Activated T-helper 9 cell treated with anti-CD3 and anti-CD28 coated beads, Interleukin-2, amount 50 U/mL, for 16 hours (primary cell): ENCODE data around the gene CRABP2.

Experiments
- DNase-seq: peaks from one replicate; pipeline ENCODE4 v3.0.0-alpha.2; 2020; ENCODE audit warnings: low read depth

The CRABP2 gene

GRCh38 chr1:156689953-156690674 is 15.3 kb downstream of the CRABP2 start:
- no peak for DNase-seq

- DNase-seq, result peak; percentile 60
Measured at GRCh38 chr1:156689035-156689952, 16.1 kb downstream of the CRABP2 start.

- no peak for DNase-seq
Measured at GRCh38 chr1:156684227-156684782, 21.1 kb downstream of the CRABP2 start.

GRCh38 chr1:156682166-156682890 is 23.1 kb downstream of the CRABP2 start:
- no peak for DNase-seq

- no peak for DNase-seq
Measured at GRCh38 chr1:156681196-156681960, 24.0 kb downstream of the CRABP2 start.

GRCh38 chr1:156680056-156680455 is 25.3 kb downstream of the CRABP2 start:
- DNase-seq, result no peak

GRCh38 chr1:156677616-156678596 is 27.5 kb downstream of the CRABP2 start:
- no peak for DNase-seq

GRCh38 chr1:156676820-156677615 is 28.4 kb downstream of the CRABP2 start, which contains the start of gene NES:
Gene NES (minus strand): TSS chr1:156677407. CDS start chr1:156677264, 143 bp downstream.
- no peak for DNase-seq

GRCh38 chr1:156676114-156676819 is 29.1 kb downstream of the CRABP2 start:
- no peak for DNase-seq

GRCh38 chr1:156675210-156676113 is 29.9 kb downstream of the CRABP2 start:
- DNase-seq, result no peak

- DNase-seq, result no peak
Measured at GRCh38 chr1:156673387-156674121, 31.8 kb downstream of the CRABP2 start.

- DNase-seq, result no peak
Measured at GRCh38 chr1:156671804-156672203, 33.6 kb downstream of the CRABP2 start.

- DNase-seq, result no peak
Measured at GRCh38 chr1:156670791-156671190, 34.6 kb downstream of the CRABP2 start.

GRCh38 chr1:156670359-156670758 is 35.0 kb downstream of the CRABP2 start:
- no peak for DNase-seq

GRCh38 chr1:156669794-156670193 is 35.6 kb downstream of the CRABP2 start:
- DNase-seq, result no peak

GRCh38 chr1:156668801-156669637 is 36.4 kb downstream of the CRABP2 start:
- no peak for DNase-seq
